ENCODE data around the gene MAB21L4.

The MAB21L4 gene

GRCh38 chr2:240922982-240923537 is 27.1 kb upstream of the MAB21L4 start:
- no peak for DNase-seq

DNA sequence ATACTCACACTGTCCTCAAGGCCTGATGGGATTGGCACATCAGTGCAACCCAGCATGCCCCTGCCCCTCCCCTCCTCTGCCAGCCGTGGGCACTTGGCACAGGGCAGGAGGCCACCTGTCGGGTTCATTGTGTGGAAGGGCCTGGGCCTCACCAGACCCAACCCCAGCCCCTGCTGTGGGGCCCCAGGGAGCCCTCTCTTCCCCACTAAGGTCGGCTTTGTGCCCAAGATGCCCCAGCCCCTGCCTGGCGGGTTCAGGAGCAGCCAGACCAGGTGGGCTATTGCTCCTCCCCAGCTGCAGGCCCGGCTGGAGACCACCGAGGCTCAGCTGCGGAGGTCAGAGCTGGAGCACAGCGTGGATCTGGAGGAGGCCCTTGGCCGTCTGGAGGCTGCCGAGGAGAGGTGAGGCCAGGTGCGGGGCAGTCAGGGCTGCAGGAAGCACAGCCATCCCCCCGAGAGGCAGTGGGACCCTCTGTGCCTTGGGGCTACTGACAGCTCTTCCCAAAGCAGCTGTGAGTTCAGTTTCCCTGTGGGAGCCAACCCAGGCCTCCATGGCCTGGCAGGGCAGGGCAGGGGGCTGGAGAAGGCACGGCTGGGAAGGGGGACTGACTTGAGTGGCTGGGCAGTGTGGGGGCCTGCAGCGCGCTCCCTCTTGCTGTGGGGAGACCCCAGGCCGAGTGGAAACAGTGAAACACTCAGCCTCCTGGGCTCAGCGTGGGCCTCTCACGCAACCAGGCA is 26.5 kb upstream of the MAB21L4 start:
- no peak for DNase-seq

DNA sequence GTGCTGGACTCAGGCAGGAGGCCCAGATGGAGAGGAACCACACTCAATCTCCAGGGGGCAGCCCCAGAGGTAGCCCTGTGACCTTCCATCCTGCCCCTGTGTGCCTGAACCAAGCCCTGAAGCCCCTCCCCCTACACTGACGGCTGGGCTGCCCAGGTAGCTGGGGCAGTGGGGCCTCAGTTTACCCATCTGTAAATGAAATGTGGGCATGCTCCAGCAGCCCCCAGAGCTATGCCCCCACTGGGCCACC is 26.0 kb upstream of the MAB21L4 start:
- DNase-seq: no peak

DNA sequence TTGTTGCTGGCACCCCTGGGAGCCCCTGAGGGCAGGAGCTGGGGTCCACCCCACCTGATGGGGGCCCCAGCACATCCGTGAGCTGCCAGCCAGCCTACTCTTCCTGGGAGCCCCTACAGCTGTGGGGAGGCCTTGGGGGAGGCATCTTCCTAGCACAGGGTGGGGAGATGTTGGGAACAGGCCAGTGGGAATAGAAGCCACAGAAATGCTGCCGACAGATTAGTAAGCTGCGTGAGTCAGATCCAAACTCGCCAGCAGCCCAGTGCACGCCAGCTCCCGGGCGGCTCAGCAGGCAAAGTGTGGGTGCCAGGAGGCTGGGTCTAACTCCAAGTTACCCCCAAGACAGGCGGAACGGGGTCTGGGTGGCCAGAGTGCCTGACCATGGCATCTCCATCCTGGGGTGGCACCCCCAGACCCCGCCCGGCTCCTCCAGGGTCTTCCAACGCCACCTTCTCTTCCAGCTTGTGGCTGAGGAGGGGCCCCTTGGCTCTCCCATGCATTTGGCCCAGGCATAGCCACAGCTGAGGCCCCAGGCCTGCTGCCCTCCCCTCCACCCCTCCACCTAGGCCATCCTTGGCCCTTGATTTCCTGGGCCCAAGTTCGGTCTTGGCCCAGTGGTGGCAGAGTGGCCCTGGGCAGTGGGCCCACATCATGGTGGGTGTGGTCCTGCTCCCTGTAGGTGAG is 25.5 kb upstream of the MAB21L4 start:
- DNase-seq: no peak

DNA sequence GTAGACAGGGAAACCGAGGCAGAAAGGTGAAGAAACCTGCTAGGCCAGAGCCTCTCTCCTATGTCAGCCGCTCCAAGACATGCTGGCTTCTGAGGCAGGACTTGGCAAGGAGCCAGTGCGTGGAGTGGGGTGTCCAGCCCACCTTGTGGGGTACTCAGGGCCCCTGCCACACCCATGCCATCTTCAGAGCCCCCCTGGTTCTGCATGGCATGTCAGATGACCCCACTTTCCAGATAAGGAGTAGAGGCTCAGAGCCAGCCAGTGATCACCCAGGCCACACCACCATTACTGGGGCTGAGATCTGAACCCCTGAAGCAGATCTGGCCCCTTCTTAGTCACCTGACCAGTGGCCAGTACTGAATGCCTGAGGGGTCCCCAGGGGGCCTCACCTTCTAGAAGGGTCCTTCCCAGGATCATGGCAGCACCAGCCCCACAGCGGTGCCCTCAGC is 24.9 kb upstream of the MAB21L4 start:
- no peak for DNase-seq

GRCh38 chr2:240919786-240920782 is 24.1 kb upstream of the MAB21L4 start:
- DNase-seq: no peak

DNA sequence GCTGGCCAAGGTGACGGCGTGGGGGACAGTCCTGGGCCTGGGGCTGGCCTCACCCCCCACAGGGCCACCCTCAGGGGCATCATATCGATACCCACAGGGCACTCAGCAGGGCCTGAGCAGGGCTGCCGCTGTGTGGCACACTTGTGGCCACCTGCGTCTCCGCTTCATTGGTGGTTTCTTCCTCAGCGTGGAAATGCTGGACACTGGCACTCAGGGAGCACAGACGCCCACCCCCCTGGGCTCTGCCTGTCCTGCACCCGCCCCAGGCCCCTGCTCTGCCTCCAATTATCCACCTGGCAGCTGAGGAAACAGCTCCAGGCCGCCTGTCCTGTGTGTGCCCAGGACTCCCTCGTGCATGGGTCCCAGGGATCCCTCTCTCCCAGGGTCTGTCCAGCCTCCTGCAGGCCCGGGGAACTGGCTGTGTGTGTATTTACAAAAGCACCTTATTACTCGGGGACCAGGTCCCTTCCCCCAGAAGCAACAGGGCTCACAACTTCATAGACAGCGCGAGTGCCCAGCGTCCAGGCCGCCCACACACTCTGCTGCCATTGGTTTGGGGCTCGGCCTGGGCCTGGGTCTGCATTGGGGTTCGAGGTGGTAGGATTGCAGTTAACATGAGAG is 23.3 kb upstream of the MAB21L4 start:
- no peak for DNase-seq

GRCh38 chr2:240918258-240919091 is 22.5 kb upstream of the MAB21L4 start:
- no peak for DNase-seq

DNA sequence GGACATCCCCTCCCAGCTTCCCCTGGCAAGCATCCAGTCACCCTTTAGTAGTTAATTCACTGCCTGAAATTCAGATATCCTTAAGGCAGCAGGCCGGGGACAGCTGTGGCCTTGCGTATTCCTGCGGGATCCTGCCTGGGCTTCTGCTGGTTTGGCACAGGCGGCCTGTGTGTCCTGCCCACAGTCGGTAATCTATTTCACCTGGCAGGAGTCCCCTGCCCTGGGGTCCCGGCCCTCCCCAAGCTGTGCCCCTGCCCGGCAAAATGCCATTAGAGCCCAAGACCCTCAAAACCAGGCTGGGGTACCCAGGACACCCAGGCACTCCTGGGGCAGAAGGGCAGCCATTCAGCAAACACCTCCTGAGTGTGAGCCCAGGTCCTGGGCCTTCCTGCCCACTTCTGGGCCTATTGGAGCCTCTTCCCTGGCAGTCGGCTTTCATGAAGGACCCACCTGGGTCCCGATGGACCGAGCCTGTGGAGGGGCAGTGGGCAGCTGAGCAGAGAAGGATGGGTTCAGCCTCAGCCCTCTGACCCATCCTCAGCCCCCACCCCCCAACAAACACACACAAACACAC is 21.8 kb upstream of the MAB21L4 start:
- DNase-seq: no peak

DNA sequence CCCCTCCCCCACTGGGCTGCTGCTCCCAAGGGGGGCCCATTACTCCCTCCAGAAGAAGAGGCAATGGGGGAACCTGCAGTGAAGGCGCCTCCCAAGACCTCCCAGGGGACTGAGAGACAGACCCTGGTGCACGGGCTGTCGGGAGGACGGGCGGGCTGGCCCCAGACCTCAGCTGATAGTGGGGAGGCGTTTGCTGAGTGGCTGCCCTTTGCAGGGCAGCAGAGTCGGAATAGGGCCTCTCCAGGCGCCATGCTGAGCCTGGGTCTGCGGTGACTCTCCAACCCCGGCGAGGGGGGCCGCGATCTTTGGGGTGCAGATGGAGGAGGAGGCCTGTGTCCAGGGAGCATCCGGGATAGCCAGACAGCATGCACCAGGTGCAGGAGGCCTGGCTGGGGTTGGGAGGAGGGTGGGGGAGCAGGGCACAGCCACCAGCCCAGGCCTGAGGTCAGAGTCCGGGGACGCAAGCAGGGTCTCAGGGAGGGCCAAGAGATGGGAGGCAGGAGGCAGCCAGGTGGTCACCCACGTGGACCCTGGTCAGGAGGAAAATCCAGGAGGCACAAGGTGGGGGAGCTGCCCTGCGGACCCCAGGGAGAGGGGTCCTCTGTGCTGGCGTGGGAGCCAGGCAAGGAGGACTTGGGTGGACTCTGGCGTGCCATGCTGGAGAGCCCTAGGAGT is 21.2 kb upstream of the MAB21L4 start:
- no peak for DNase-seq

- no peak for DNase-seq
These were observed 20.6 kb upstream of the MAB21L4 start for GRCh38 chr2:240916571-240917008.

DNA sequence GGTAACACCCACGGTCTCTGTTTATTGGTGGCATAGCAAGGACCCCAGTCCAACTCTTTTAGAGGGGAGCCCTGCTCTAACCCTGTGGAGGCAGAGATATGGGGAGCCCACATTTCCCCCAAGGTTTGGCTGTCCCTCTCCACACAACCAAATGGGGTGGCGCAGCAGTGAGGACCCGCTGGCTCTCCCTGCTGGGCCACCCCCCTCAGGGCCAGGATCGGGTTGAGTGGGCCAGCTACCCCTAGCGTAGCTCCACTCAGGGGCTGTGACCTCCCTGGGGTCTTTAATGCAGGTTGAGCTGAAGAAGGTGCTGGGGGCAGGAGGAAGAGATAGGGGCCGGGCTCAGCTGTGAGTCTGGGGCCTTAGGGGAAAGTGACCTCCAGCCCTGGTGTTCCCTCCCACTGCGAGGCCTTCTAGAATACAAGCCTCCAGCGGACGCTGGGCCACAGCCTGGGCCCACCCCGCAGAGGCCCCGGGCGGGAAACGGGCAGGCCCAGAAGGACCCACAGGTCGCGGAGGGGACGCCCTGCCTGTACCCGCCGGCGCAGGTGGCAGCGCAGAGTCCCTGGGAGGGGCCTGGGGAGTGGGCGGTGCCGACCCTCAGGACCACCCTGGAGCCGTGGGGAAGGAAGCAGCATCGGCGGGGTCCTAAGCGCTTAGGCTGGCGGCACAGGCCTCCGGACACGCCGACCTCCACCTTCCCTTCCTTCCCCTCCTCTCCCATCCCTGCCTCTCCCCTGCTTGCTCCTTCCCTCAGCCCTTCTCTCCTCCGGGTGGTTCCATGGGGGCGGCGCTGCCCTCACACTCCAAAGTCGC is 19.8 kb upstream of the MAB21L4 start:
- no peak for DNase-seq

GRCh38 chr2:240914645-240915525 is 18.9 kb upstream of the MAB21L4 start:
- DNase-seq: no peak

GRCh38 chr2:240913810-240914644 is 18.1 kb upstream of the MAB21L4 start:
- DNase-seq: peak; percentile 23

GRCh38 chr2:240912878-240913809 is 17.2 kb upstream of the MAB21L4 start:
- DNase-seq: no peak

- DNase-seq: no peak
These were observed 15.8 kb upstream of the MAB21L4 start for GRCh38 chr2:240911641-240912265.
